ENCODE measurements around the gene SLK. TPM values are rescaled to one million over a fixed set of nuclear protein-coding genes. Genes with fewer than 3 reads are reported as not detected.
A peak's percentile ranks its signal among the peaks of the same experiment; 100 is the strongest.

Gene SLK
- total RNA-seq, 4 donors from 2014 or later = 83.1 to 105 (median 102) TPM

DNA sequence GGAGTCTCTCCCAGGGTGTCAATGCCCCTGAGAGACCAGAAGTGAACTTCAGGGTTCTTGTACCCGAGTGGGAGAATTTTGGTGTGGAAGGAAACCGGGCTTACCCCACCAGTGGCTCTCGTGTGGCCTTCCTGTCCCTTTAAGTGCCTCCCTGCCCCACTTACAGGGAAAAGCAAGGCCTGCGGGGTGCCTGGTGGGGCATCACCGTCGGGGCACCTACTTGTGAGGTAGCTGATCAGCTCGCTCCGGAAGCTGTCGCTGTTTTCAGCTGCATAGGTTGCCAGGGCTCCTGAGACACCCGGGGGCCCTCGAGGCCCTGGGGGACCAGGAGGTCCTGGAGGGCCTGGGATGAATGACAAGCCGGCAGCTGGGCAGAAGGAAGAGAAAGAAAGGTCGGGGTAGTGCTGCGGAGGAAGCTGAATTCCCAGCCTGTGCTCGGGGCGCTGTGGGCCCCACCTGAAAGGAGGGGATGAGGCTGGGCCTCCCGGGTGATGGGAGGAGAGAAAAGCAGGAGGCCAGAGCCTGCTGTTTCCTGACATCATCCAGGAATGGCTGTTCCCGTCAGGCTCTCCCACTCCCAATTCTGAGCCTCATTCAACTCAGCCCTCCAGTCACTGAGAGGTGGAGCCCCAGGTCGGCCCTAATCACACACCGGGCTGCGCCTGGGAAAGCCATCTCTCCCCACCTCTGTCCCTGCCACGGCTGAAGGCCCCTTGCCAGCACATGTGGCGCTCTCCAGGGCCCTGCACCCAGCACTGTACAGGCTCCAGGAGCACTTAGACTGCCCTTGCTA lies 67.7 kb downstream of the SLK start:
- Histone ChIP-seq H3K36me3 (peaks cover under 1 to 31% (median 25%) of the 10 kb centered on the region in 4 donors), H3K27me3 (no peaks in the 10 kb centered on the region), H3K27ac (replicated peaks in 1 of 4) (no peak overlapping the region), H3K9me3 (no peaks in the 10 kb centered on the region), H3K4me3 (no peak overlapping the region), H3K4me1 (no peaks in the 10 kb centered on the region)
- TF ChIP-seq, protein P1, sequence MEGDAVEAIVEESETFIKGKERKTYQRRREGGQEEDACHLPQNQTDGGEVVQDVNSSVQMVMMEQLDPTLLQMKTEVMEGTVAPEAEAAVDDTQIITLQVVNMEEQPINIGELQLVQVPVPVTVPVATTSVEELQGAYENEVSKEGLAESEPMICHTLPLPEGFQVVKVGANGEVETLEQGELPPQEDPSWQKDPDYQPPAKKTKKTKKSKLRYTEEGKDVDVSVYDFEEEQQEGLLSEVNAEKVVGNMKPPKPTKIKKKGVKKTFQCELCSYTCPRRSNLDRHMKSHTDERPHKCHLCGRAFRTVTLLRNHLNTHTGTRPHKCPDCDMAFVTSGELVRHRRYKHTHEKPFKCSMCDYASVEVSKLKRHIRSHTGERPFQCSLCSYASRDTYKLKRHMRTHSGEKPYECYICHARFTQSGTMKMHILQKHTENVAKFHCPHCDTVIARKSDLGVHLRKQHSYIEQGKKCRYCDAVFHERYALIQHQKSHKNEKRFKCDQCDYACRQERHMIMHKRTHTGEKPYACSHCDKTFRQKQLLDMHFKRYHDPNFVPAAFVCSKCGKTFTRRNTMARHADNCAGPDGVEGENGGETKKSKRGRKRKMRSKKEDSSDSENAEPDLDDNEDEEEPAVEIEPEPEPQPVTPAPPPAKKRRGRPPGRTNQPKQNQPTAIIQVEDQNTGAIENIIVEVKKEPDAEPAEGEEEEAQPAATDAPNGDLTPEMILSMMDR (IDR thresholded peaks at IDR 0.05) = no peak
- TF ChIP-seq POLR2A (IDR thresholded peaks at IDR 0.05; ENCODE audit: low read depth) = no peak
- no peak for TF ChIP-seq POLR2AphosphoS5 (IDR thresholded peaks at IDR 0.05)
- TF ChIP-seq EP300 (IDR thresholded peaks at IDR 0.05) = no peak
- intact Hi-C loops (cut with DNase I) = no loop called here
- DNase-seq (ENCODE audit: extremely low spot score) = peak; percentile 90
- 58% methylated on average over 11 of the region's 23 CpGs for WGBS

DNA sequence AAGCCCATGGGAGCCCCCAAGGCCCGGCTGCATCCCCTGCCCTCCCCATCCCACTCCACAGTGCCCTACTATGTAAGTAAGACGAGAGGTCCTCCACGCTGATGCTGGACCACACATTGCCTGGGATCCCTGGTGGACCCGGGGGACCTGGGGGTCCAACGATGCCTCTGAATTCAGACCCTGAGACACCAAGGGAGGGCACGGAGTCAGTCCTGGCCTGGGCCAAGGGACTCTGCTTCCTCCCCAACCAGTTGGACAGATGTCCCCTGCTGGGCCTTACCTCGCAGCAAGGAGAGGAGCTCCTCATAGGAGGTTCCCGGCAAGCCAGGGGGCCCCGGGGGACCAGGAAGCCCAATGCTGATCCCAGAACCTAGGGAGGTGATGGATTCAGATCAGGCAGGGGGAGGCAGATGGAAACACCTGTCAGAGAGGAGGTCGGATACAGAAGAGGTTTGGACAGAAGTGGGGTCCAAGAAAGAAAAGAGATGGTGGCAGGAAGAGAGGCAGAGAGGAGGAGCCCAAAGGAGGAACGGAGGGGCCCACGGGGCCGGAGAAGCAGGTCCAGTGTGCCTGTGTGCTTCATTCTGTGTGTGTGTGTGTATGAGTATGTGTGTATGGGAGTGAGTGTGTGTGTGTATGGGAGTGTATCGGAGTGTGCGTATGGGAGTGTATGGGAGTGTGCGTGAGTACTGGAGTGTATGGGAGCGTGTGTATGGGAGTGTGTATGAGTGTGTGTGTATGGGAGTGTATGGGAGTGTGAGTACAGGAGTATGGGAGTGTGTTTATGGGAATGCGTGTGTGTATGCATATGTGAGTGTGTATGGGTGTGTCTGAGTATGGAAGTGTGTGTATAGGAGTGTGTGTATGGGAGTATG lies 68.5 kb downstream of the SLK start:
- H3K36me3 ChIP-seq = peaks cover 0 to 25% (median 22%) of the 10 kb centered on the region in 4 donors
- TF ChIP-seq, protein P1 (IDR thresholded peaks at IDR 0.05) = no peak
- TF ChIP-seq POLR2A (IDR thresholded peaks at IDR 0.05; ENCODE audit: low read depth) = no peak
- no peak for TF ChIP-seq POLR2AphosphoS5 (IDR thresholded peaks at IDR 0.05)
- no peak for TF ChIP-seq EP300 (IDR thresholded peaks at IDR 0.05)
- H3K27ac ChIP-seq (replicated peaks in 1 of 4) = no peak overlapping the region
- WGBS = 82% methylated on average over 15 of the region's 18 CpGs
- peak; percentile 92 for DNase-seq (ENCODE audit: extremely low spot score)
- no peaks in the 10 kb centered on the region for H3K27me3 ChIP-seq
- H3K4me3 ChIP-seq = no peak overlapping the region
- no peaks in the 10 kb centered on the region for H3K4me1 ChIP-seq
- intact Hi-C loops (cut with DNase I) = no loop called here
- H3K9me3 ChIP-seq = no peaks in the 10 kb centered on the region

DNA sequence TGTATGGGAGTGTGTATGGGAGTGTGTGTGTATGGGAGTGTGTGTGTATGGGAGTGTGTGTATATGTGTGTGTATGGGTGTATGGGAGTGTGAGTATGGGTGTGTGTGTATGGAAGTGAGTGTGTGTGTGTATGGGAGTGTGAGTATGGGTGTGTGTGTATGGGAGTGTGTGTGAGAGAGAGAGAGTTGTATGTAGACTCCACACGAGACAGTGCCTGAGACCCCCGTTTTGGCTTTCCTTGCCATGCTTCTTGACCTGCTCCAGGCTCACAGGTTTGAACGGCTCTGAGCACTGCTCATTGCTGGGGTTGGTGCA lies 69.1 kb downstream of the SLK start:
- H3K36me3 ChIP-seq = peaks cover 0 to 25% (median 19%) of the 10 kb centered on the region in 4 donors
- TF ChIP-seq EP300 (IDR thresholded peaks at IDR 0.05) = no peak
- TF ChIP-seq, protein P1 (IDR thresholded peaks at IDR 0.05) = no peak
- TF ChIP-seq POLR2AphosphoS5 (IDR thresholded peaks at IDR 0.05) = no peak
- no peak for TF ChIP-seq POLR2A (IDR thresholded peaks at IDR 0.05; ENCODE audit: low read depth)

DNA sequence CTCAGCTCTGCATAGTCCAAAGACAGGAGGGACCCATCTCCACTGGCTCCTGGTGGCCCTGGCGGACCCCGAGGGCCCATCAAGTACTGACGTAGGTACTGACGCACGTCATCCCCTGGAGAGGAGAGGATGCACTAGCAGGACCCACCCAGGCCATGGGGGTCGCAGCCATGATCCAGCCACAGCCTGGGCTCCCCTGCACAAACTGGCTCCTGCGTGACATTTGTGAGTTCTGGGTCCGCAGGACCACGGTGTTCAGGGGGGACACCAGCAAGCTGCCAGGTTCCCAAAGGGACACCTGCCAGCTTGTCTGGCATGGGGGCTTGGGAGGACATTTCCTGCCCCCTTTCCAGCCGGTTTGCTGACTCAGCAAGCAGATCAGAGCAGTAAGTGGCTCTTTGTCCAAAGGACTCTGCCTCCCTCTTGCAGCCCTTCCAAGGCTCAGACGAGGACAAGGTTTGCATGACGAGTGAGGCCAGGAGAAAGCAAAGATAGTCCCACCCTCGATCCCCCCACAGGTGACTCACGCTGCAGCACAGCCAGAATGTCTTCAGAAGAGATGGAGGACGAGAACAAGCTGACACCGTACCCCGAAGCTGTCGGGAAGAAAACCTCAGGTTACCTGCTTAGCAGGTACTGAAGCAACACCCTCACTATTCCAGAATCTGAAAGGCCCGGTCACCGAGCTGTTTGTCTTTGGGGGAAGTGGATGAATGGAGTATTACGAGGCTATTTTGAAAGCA lies 69.7 kb downstream of the SLK start:
- intact Hi-C loops (cut with DNase I) = no loop called here
- 82% methylated on average over 15 of the region's 21 CpGs for WGBS
- TF ChIP-seq POLR2AphosphoS5 (IDR thresholded peaks at IDR 0.05) (no peak), POLR2A (IDR thresholded peaks at IDR 0.05; ENCODE audit: low read depth) (no peak), EP300 (IDR thresholded peaks at IDR 0.05) (no peak)
- TF ChIP-seq, protein P1 (IDR thresholded peaks at IDR 0.05) = no peak
- no peaks in the 10 kb centered on the region for H3K27me3 ChIP-seq
- no peak overlapping the region for H3K4me3 ChIP-seq
- H3K27ac ChIP-seq (replicated peaks in 1 of 4) = no peak overlapping the region
- DNase-seq (ENCODE audit: extremely low spot score) = peak; percentile 91
- no peaks in the 10 kb centered on the region for H3K9me3 ChIP-seq
- no peaks in the 10 kb centered on the region for H3K4me1 ChIP-seq
- H3K36me3 ChIP-seq = peaks cover 0 to 25% (median 19%) of the 10 kb centered on the region in 4 donors

More for the DNA sequence above, 69.1 kb downstream of the SLK start:
- Histone ChIP-seq H3K9me3 (no peaks in the 10 kb centered on the region), H3K4me3 (no peak overlapping the region), H3K4me1 (no peaks in the 10 kb centered on the region), H3K27me3 (no peaks in the 10 kb centered on the region), H3K27ac (replicated peaks in 1 of 4) (no peak overlapping the region)
- peak; percentile 91 for DNase-seq (ENCODE audit: extremely low spot score)
- WGBS = 63% methylated on average over 3 of the region's 3 CpGs
- intact Hi-C loops (cut with DNase I) = no loop called here
